IMR-90 (cell line): ENCODE data around the gene ADGRG1. TPM values are rescaled to one million over a fixed set of nuclear protein-coding genes. Genes with fewer than 3 reads are reported as not detected.

Source experiments
- ATAC-seq: fragments of 200-7000 bp; cut with Tn5 transposase; 2 replicates; pipeline ENCODE4 v1.9.1; 2020; ENCODE audit warnings: low read depth, mild to moderate bottlenecking, moderate library complexity
- BruUV-seq: library from RNA; stranded (reverse); fragments of 400-500 nt; replicated peaks from 2 replicates; lab custom pipeline; 2021; lab: Mats Ljungman, UMichigan
- CTCF ChIA-PET: fragments of 300-600 bp; formaldehyde crosslinking; extraction: SDS; loops from one replicate; lab custom pipeline; 2021; ENCODE audit warnings: antibody characterized with exemption; lab: Yijun Ruan, JAX
- POLR2A ChIA-PET: fragments of 300-600 bp; sonication (Branson Sonifier 250); formaldehyde crosslinking; loops from one replicate; lab custom pipeline; 2022; ENCODE audit warnings: antibody characterized with exemption; ENCODE audit not compliant: unreplicated experiment; lab: Charles Lee
- DNase-seq: peaks from one replicate; pipeline ENCODE4 v3.0.0; 2013
- H2AFZ ChIP-seq: replicated peaks from 2 replicates; pipeline ENCODE3; 2013; ENCODE audit warnings: low read length, mild to moderate bottlenecking; ENCODE audit not compliant: poor library complexity
- H2AK5ac ChIP-seq: 2 replicates; pipeline ENCODE4 v1.6.1; 2013; ENCODE audit warnings: low read depth, low read length, inconsistent platforms
- H2AK9ac ChIP-seq: replicated peaks from 2 replicates; pipeline ENCODE3; 2013; ENCODE audit warnings: mild to moderate bottlenecking, low read depth, low read length, moderate library complexity; ENCODE audit not compliant: poor library complexity
- H2BK120ac ChIP-seq: 2 replicates; pipeline ENCODE4 v1.6.1; 2013; ENCODE audit warnings: low read depth, low read length, inconsistent platforms
- H2BK15ac ChIP-seq: 3 replicates; pipeline ENCODE4 v1.6.1; 2013; ENCODE audit warnings: low read depth, low read length, inconsistent platforms
- H2BK20ac ChIP-seq: 2 replicates; pipeline ENCODE4 v1.6.1; 2013; ENCODE audit warnings: low read depth, mild to moderate bottlenecking, inconsistent platforms, low read length, moderate library complexity
- H2BK5ac ChIP-seq: 2 replicates; pipeline ENCODE4 v1.6.1; 2013; ENCODE audit warnings: mild to moderate bottlenecking, low read depth, low read length, inconsistent platforms; ENCODE audit not compliant: poor library complexity, severe bottlenecking
- H3K14ac ChIP-seq: replicated peaks from 2 replicates; pipeline ENCODE4 v1.6.1; 2013; ENCODE audit warnings: low read depth, low read length, inconsistent platforms
- H3K18ac ChIP-seq: 2 replicates; pipeline ENCODE4 v1.6.1; 2013; ENCODE audit warnings: low read depth, low read length, control low read depth
- H3K23ac ChIP-seq: 2 replicates; pipeline ENCODE4 v1.6.1; 2013; ENCODE audit warnings: low read depth, low read length, inconsistent platforms
- H3K27ac ChIP-seq: 2 replicates; pipeline ENCODE4 v1.5.1; 2013; ENCODE audit warnings: mild to moderate bottlenecking, control low read depth, low read length; ENCODE audit not compliant: insufficient read depth
- H3K27me3 ChIP-seq: 2 replicates; pipeline ENCODE4 v1.6.1; 2013; ENCODE audit warnings: low read length; ENCODE audit not compliant: control insufficient read depth, insufficient read depth
- H3K36me3 ChIP-seq: 2 replicates; pipeline ENCODE4 v1.6.1; 2013; ENCODE audit warnings: low read length, mixed read lengths; ENCODE audit not compliant: control insufficient read depth, insufficient read depth
- H3K4ac ChIP-seq: 2 replicates; pipeline ENCODE4 v1.6.1; 2013; ENCODE audit warnings: low read depth, low read length, inconsistent platforms
- H3K4me1 ChIP-seq: 2 replicates; pipeline ENCODE4 v1.6.1; 2013; ENCODE audit warnings: low read length, mixed read lengths; ENCODE audit not compliant: control insufficient read depth, insufficient read depth
- H3K4me2 ChIP-seq: 2 replicates; pipeline ENCODE4 v1.6.1; 2013; ENCODE audit warnings: low read depth, mild to moderate bottlenecking, control low read depth, low read length, moderate library complexity
- H3K4me3 ChIP-seq: 2 replicates; pipeline ENCODE4 v1.5.1; 2013; ENCODE audit warnings: low read depth, mild to moderate bottlenecking, control low read depth, low read length, moderate library complexity; ENCODE audit not compliant: insufficient read depth
- H3K56ac ChIP-seq: 2 replicates; pipeline ENCODE4 v1.6.1; 2013; ENCODE audit warnings: low read length, inconsistent platforms; ENCODE audit not compliant: insufficient read depth; ENCODE audit errors: extremely low read depth
- H3K79me1 ChIP-seq, 2 experiments: 2 replicates each; pipeline ENCODE4 v1.6.1; 2013; ENCODE audit warnings: low read length in 2 of 2, inconsistent platforms in 1 of 2, low read depth in 1 of 2
- H3K9ac ChIP-seq: 2 replicates; pipeline ENCODE4 v1.6.1; 2013; ENCODE audit warnings: low read depth, low read length, control low read depth
- H3K9me1 ChIP-seq: 2 replicates; pipeline ENCODE4 v1.6.1; 2013; ENCODE audit warnings: low read length, inconsistent platforms; ENCODE audit not compliant: insufficient read depth
- H3K9me3 ChIP-seq: 2 replicates; pipeline ENCODE4 v1.6.1; 2013; ENCODE audit warnings: low read length; ENCODE audit not compliant: control insufficient read depth, insufficient read depth
- H4K20me1 ChIP-seq: 2 replicates; pipeline ENCODE4 v1.6.1; 2013; ENCODE audit warnings: low read length, inconsistent platforms; ENCODE audit not compliant: insufficient read depth
- H4K5ac ChIP-seq: 2 replicates; pipeline ENCODE4 v1.6.1; 2013; ENCODE audit warnings: mild to moderate bottlenecking, low read depth, low read length, control low read depth
- H4K8ac ChIP-seq, 2 experiments: 2 replicates each; pipeline ENCODE4 v1.6.1; 2013; ENCODE audit warnings: low read depth in 2 of 2, low read length in 2 of 2, control low read depth in 1 of 2, inconsistent platforms in 1 of 2
- H4K91ac ChIP-seq: 2 replicates; pipeline ENCODE4 v1.6.1; 2013; ENCODE audit warnings: low read depth, low read length, inconsistent platforms; ENCODE audit not compliant: insufficient read depth
- BHLHE40 ChIP-seq: fragments of 150-350 bp; IDR thresholded peaks from 2 replicates; pipeline ENCODE4 v1.6.1; 2016; ENCODE audit warnings: mild to moderate bottlenecking, low read depth, low read length
- CEBPB ChIP-seq: IDR thresholded peaks from 2 replicates; pipeline ENCODE4 v1.6.1; 2012; ENCODE audit warnings: low read depth, low read length, improper control_type of control experiment
- CHD1 ChIP-seq: IDR thresholded peaks from 2 replicates; pipeline ENCODE4 v1.6.1; 2012; ENCODE audit warnings: low read depth, low read length, improper control_type of control experiment
- FOS ChIP-seq: fragments of 150-350 bp; IDR thresholded peaks from 2 replicates; pipeline ENCODE4 v1.6.1; 2016; ENCODE audit warnings: low read depth, low read length
- MAFK ChIP-seq: IDR thresholded peaks from 2 replicates; pipeline ENCODE4 v1.6.1; 2012; ENCODE audit warnings: low read depth, low read length, improper control_type of control experiment
- MAZ ChIP-seq: IDR thresholded peaks from 2 replicates; pipeline ENCODE4 v1.6.1; 2012; ENCODE audit warnings: low read depth, mild to moderate bottlenecking, low read length, improper control_type of control experiment, moderate library complexity, borderline replicate concordance
- MXI1 ChIP-seq: IDR thresholded peaks from 2 replicates; pipeline ENCODE4 v1.6.1; 2012; ENCODE audit warnings: low read depth, mild to moderate bottlenecking, low read length, moderate library complexity, borderline replicate concordance
- NFE2L2 ChIP-seq: fragments of 150-350 bp; IDR thresholded peaks from 2 replicates; pipeline ENCODE4 v1.6.1; 2016; ENCODE audit warnings: low read depth, mild to moderate bottlenecking, low read length
- POLR2A ChIP-seq: IDR thresholded peaks from 2 replicates; pipeline ENCODE4 v1.6.1; 2012; ENCODE audit warnings: mild to moderate bottlenecking, low read depth, low read length
- RAD21 ChIP-seq: IDR thresholded peaks from 2 replicates; pipeline ENCODE4 v1.6.1; 2012; ENCODE audit warnings: low read length, improper control_type of control experiment
- RCOR1 ChIP-seq: IDR thresholded peaks from 2 replicates; pipeline ENCODE4 v1.6.1; 2012; ENCODE audit warnings: mild to moderate bottlenecking, low read length, improper control_type of control experiment; ENCODE audit not compliant: insufficient replicate concordance
- RFX5 ChIP-seq: IDR thresholded peaks from 2 replicates; pipeline ENCODE4 v1.8.0; 2012; ENCODE audit warnings: low read depth, mild to moderate bottlenecking, low read length, moderate library complexity
- SMC3 ChIP-seq: fragments of 150-350 bp; IDR thresholded peaks from 2 replicates; pipeline ENCODE4 v1.6.1; 2016; ENCODE audit warnings: low read depth, mild to moderate bottlenecking, antibody characterized with exemption, low read length, moderate library complexity
- WGBS, 2 experiments: methylation state at CpG; one replicate each; pipeline versions ENCODE4 v1.1.5 to v1.1.7; 2013; ENCODE audit warnings: missing lambda C conversion rate in 2 of 2; ENCODE audit not compliant: insufficient read length in 1 of 2; ENCODE audit errors: extremely low coverage in 2 of 2; 5-methylcytosine and 5-hydroxymethylcytosine counted together
- dilution Hi-C: fragments of 300-500 bp; cut with HindIII; formaldehyde crosslinking; loops from one replicate; pipeline ENCODE4 v1.14.3; 2018; ENCODE audit warnings: low sequenced_read_pairs; ENCODE audit not compliant: unreplicated experiment
- in situ Hi-C: fragments of 300-500 bp; cut with MboI; formaldehyde crosslinking; loops from 3 replicates; pipeline ENCODE4 v1.14.3; 2019; ENCODE audit warnings: low sequenced_read_pairs, inconsistent platforms, mixed read lengths
- intact Hi-C: fragments of 100-400 bp; cut with micrococcal nuclease; formaldehyde crosslinking; loops from 2 replicates; pipeline ENCODE4 v1.10.0; 2022
- polyA plus RNA-seq, 3 experiments: library from polyadenylated mRNA; depleted of rRNA; stranded (reverse); fragments of >200 nt; gene quantifications; 2 replicates each; pipeline ENCODE4 v1.2.3, GENCODE V29; 2012; ENCODE audit warnings: low replicate concordance in 1 of 3
- total RNA-seq: library from RNA; depleted of rRNA; stranded (reverse); fragments of >200 nt; gene quantifications from 2 replicates; pipeline ENCODE4 v1.2.3, GENCODE V29; 2012
- TF ChIP-seq, protein P1 (sequence below): conservative IDR thresholded peaks from 2 replicates; pipeline ENCODE4 v1.5.1; 2012; ENCODE audit warnings: mild to moderate bottlenecking, low read depth, low read length, improper control_type of control experiment
- TF ChIP-seq, protein P2 (sequence below): fragments of 150-350 bp; IDR thresholded peaks from 2 replicates; pipeline ENCODE4 v1.6.1; 2017; ENCODE audit warnings: mild to moderate bottlenecking, antibody characterized with exemption, low read length, low read depth
- TF ChIP-seq, protein P3 (sequence below): fragments of 150-350 bp; IDR thresholded peaks from 2 replicates; pipeline ENCODE4 v1.6.1; 2016; ENCODE audit warnings: low read depth, mild to moderate bottlenecking, low read length, moderate library complexity, borderline replicate concordance

Gene ADGRG1
- total and polyA plus RNA-seq, 2 of the 4 experiments (the other 2 are of a cell fraction) = 0.90 to 8.4 TPM

DNA sequence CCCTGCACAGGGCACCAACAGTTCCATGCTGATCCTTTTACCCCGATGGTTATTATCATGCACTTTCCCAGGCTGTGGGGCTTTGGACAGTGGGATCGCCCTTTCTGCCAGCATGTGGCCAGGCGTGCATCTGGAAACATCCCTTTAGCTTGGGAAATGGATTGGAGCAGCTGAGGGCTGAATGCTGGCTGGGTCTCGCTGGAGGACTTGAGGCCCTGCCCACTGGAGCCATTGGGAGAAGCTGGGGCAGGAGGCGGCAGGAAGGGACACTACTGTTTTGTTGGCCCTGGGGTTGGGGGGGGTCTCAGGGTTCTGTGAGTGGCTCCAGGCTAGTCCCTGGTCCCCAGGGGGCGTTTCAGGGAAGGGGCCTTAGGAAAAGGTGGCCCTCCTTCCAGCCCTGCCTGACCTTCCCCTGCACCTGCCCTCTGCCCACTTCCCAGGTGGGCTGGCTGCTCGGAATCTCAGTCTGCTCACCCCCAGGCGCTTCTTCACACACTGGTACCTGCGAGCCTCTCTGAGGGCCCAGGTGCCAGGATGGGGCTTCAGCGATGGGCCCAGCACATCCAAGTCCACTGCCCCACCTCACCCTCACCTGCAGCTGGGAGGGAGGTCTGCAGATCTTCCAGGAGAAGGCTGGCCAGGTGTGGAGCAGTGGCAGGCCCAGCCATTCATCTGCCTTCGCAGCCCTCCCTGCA, 38.1 kb downstream of the ADGRG1 start:
- no peak overlapping the region for H3K18ac ChIP-seq
- no peaks in the 10 kb centered on the region for H3K79me1 ChIP-seq
- no peak overlapping the region for H2BK5ac ChIP-seq
- H2BK15ac ChIP-seq = no peak overlapping the region
- no peak for TF ChIP-seq POLR2A
- no peak for TF ChIP-seq MXI1
- no peak for TF ChIP-seq RCOR1
- TF ChIP-seq BHLHE40 = no peak
- TF ChIP-seq CEBPB = no peak
- TF ChIP-seq CHD1 = no peak
- no peak for TF ChIP-seq NFE2L2
- no peak for TF ChIP-seq MAFK
- TF ChIP-seq FOS = no peak
- no peak for TF ChIP-seq MAZ
- TF ChIP-seq, protein P1, sequence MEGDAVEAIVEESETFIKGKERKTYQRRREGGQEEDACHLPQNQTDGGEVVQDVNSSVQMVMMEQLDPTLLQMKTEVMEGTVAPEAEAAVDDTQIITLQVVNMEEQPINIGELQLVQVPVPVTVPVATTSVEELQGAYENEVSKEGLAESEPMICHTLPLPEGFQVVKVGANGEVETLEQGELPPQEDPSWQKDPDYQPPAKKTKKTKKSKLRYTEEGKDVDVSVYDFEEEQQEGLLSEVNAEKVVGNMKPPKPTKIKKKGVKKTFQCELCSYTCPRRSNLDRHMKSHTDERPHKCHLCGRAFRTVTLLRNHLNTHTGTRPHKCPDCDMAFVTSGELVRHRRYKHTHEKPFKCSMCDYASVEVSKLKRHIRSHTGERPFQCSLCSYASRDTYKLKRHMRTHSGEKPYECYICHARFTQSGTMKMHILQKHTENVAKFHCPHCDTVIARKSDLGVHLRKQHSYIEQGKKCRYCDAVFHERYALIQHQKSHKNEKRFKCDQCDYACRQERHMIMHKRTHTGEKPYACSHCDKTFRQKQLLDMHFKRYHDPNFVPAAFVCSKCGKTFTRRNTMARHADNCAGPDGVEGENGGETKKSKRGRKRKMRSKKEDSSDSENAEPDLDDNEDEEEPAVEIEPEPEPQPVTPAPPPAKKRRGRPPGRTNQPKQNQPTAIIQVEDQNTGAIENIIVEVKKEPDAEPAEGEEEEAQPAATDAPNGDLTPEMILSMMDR = no peak
- TF ChIP-seq, protein P2, sequence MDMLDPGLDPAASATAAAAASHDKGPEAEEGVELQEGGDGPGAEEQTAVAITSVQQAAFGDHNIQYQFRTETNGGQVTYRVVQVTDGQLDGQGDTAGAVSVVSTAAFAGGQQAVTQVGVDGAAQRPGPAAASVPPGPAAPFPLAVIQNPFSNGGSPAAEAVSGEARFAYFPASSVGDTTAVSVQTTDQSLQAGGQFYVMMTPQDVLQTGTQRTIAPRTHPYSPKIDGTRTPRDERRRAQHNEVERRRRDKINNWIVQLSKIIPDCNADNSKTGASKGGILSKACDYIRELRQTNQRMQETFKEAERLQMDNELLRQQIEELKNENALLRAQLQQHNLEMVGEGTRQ = no peak
- TF ChIP-seq, protein P3, sequence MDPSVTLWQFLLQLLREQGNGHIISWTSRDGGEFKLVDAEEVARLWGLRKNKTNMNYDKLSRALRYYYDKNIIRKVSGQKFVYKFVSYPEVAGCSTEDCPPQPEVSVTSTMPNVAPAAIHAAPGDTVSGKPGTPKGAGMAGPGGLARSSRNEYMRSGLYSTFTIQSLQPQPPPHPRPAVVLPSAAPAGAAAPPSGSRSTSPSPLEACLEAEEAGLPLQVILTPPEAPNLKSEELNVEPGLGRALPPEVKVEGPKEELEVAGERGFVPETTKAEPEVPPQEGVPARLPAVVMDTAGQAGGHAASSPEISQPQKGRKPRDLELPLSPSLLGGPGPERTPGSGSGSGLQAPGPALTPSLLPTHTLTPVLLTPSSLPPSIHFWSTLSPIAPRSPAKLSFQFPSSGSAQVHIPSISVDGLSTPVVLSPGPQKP = no peak
- TF ChIP-seq RFX5 = no peak
- TF ChIP-seq RAD21 = no peak
- TF ChIP-seq SMC3 = no peak
- CTCF ChIA-PET = no interaction called here
- POLR2A ChIA-PET = no interaction called here
- ATAC-seq (no peak), DNase-seq (no peak)
- H3K27ac ChIP-seq = no peak overlapping the region
- H3K9me1 ChIP-seq = no peaks in the 10 kb centered on the region; the same call in 1 of the 2 replicates
- no peak overlapping the region for H3K9ac ChIP-seq
- H3K23ac ChIP-seq = no peak overlapping the region
- no peak overlapping the region for H2AK5ac ChIP-seq
- H4K8ac ChIP-seq = no peak overlapping the region
- H2AFZ ChIP-seq = peak overlapping the region; percentile 21
- no peak overlapping the region for H3K14ac ChIP-seq
- WGBS, 2 experiments = 80% methylated on average over 2 of the region's 11 CpGs; no CpG with 5 or more reads in 1 of the 2 experiments
- no peak overlapping the region for H2AK9ac ChIP-seq
- no peak overlapping the region for H3K4me2 ChIP-seq
- H3K9me3 ChIP-seq = no peaks in the 10 kb centered on the region
- H2BK120ac ChIP-seq = no peak overlapping the region
- H4K5ac ChIP-seq = no peak overlapping the region
- no peaks in the 10 kb centered on the region for H3K4me1 ChIP-seq
- H4K20me1 ChIP-seq = no peaks in the 10 kb centered on the region; the same call in 1 of the 2 replicates
- dilution Hi-C loops (no loop called here), in situ Hi-C loops (no loop called here), intact Hi-C loops (no loop called here)
- no peak overlapping the region for H2BK20ac ChIP-seq
- peaks cover 21% of the 10 kb centered on the region for H3K27me3 ChIP-seq
- no peak overlapping the region for H3K56ac ChIP-seq
- BruUV-seq = no TSS peak
- H3K36me3 ChIP-seq = no peaks in the 10 kb centered on the region
- no peak overlapping the region for H3K4me3 ChIP-seq
- no peak overlapping the region for H3K4ac ChIP-seq
- no peak overlapping the region for H4K91ac ChIP-seq
